K562 treated with DMSO at 1 percent for 24 hours (cell line): Measurements from ENCODE around the gene ARMC2. TPM values are rescaled to one million over a fixed set of nuclear protein-coding genes. Genes with fewer than 3 reads are reported as not detected.

Experiments
- total RNA-seq: library from RNA; unstranded; fragments of 300-600 nt; gene quantifications from 2 replicates; pipeline ENCODE4 v1.2.3, GENCODE V29; 2022; ENCODE audit warnings: low read depth; ENCODE audit not compliant: insufficient read depth

ARMC2 gene
- total RNA-seq, result 0.30 and 2.0 TPM in 2 replicates

GRCh38 chr6:108848116-108848868 lies at the start of gene ARMC2:
Gene ARMC2 (plus strand): TSS chr6:108848422. CDS start chr6:108854268, 5,846 bp downstream.

Other genes with a start within 250 kb of the ARMC2 start
- gene SESN1, start 246.4 kb downstream of the ARMC2 start, total RNA-seq, result 7.6 and 8.7 TPM in 2 replicates
- gene CEP57L1, start 247.1 kb downstream of the ARMC2 start, total RNA-seq, result 17.5 and 24.0 TPM in 2 replicates